HG03025 (cell line): ENCODE data around the gene ENO1.

Experiments used
- ATAC-seq: cut with Tn5 transposase; IDR thresholded peaks from one replicate; pipeline ENCODE4 v1.9.1; 2021; ENCODE audit warnings: mild to moderate bottlenecking, moderate library complexity; ENCODE audit not compliant: unreplicated experiment, low FRiP score

The ENO1 gene

GRCh38 chr1:8816264-8816663, 62.2 kb downstream of the ENO1 start:
- ATAC-seq = no peak

DNA sequence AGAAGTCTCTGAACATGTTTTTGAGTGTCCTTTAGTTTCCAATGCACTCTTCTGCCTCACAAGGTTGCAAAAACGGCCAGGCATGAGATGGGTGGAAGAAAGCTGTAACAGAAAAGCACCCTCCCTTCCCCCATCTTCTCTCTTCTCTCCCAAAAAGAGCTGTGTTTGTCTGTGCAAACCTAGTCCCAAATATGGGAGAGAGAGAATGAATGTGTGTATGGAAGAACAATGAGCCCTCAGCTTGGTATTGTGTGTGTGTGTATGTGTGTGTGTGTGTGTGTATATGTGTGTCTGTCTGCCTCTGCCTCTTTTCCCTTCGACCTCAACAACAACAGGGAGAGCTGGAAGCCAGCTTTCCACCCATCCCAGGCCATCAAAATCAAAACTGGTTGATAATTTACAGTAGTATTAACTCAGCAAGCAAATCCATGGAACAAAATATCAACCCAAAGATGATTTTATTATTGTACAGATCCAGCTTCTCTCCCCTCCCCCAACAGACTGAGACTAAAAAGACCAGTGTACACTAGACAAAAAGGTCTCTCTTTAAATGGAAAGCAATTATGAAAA, 62.8 kb downstream of the ENO1 start:
- no peak for ATAC-seq

GRCh38 chr1:8814865-8815264, 63.6 kb downstream of the ENO1 start:
- ATAC-seq = no peak

- no peak for ATAC-seq
These were observed 64.5 kb downstream of the ENO1 start for GRCh38 chr1:8813991-8814390.

- ATAC-seq = no peak
These were observed 65.3 kb downstream of the ENO1 start for GRCh38 chr1:8813016-8813763.

DNA sequence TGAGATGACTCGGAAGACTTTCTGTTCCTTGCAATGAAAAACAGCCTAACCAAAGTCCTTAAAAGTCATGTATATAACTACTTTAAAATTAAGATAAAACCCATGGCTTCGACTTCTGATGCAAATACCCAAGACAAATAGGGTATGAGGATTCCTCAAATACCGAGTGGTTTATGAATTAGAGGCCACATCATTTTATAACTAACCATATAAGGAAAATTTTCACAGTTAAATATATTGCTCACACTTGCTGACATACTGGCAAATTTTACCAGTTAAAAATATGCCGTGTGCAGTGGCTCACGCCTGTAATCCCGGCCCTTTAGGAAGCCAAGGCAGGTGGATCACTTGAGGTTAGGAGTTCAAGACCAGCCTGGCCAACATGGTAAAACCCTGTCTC, 66.4 kb downstream of the ENO1 start:
- ATAC-seq = no peak
